ENCODE measurements around the gene PDCD11. TPM values are rescaled to one million over a fixed set of nuclear protein-coding genes. Genes with fewer than 3 reads are reported as not detected.

Gene PDCD11
- total RNA-seq, 1 experiment from 2014 or later, result 33.0 TPM

DNA sequence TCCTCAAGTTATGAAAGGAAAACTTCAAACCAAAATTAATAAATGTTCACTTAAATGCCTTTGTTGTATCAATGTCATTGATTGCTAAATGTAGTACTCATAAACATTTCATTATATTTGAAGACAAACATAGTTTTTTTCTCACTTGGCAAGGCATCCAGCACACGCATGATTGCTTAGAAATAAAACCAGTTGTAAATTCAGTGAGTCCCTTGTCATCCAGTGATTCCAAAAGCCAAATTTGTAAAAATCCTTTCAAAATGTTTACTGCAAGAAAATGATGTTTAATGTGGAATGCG is 90.9 kb downstream of the PDCD11 start:
- H3K27me3 Mint-ChIP-seq (ENCODE audit: unreplicated experiment), result peaks cover 28% of the 10 kb centered on the region
- CTCF ChIA-PET, result no interaction called here
- TF ChIP-seq, protein P1, sequence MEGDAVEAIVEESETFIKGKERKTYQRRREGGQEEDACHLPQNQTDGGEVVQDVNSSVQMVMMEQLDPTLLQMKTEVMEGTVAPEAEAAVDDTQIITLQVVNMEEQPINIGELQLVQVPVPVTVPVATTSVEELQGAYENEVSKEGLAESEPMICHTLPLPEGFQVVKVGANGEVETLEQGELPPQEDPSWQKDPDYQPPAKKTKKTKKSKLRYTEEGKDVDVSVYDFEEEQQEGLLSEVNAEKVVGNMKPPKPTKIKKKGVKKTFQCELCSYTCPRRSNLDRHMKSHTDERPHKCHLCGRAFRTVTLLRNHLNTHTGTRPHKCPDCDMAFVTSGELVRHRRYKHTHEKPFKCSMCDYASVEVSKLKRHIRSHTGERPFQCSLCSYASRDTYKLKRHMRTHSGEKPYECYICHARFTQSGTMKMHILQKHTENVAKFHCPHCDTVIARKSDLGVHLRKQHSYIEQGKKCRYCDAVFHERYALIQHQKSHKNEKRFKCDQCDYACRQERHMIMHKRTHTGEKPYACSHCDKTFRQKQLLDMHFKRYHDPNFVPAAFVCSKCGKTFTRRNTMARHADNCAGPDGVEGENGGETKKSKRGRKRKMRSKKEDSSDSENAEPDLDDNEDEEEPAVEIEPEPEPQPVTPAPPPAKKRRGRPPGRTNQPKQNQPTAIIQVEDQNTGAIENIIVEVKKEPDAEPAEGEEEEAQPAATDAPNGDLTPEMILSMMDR (IDR thresholded peaks at IDR 0.05; ENCODE audit: unreplicated experiment), result no peak

DNA sequence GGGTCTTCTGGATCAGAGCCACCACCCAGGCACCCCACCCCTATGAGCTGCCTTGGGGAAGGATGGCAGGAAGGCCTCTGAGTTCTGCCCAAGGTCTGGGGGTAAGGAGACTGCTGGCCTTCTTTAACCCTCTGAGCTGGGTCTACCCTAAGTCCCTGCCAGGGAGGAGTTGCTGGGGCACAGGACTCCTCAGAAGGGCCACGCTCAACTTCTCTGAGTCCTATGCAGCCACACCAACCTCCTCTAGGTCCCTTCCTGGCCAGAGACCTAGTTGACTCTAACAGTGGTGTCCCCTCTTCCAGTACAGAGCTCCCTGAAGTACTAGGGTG is 94.5 kb downstream of the PDCD11 start:
- CTCF ChIA-PET, result no interaction called here

More for the DNA sequence above, 90.9 kb downstream of the PDCD11 start:
- no peaks in the 10 kb centered on the region for H3K9me3 Mint-ChIP-seq (ENCODE audit: low read depth, unreplicated experiment)
- H3K36me3 Mint-ChIP-seq (ENCODE audit: insufficient read depth, unreplicated experiment), result no peaks in the 10 kb centered on the region
- no peak overlapping the region for H3K27ac Mint-ChIP-seq (ENCODE audit: unreplicated experiment)
- H3K4me1 Mint-ChIP-seq (ENCODE audit: low read depth, unreplicated experiment), result peaks cover 13% of the 10 kb centered on the region
- H3K4me3 Mint-ChIP-seq (ENCODE audit: low read depth, unreplicated experiment), result no peak overlapping the region
- BruUV-seq (replicated peaks), result no TSS peak
- intact Hi-C loops (cut with micrococcal nuclease; ENCODE audit: unreplicated experiment), result loop anchor here (10.0 kb wide), 1 partner anchor 107 kb away; no protein-coding TSS in a partner anchor
- DNase-seq, result no peak

DNA sequence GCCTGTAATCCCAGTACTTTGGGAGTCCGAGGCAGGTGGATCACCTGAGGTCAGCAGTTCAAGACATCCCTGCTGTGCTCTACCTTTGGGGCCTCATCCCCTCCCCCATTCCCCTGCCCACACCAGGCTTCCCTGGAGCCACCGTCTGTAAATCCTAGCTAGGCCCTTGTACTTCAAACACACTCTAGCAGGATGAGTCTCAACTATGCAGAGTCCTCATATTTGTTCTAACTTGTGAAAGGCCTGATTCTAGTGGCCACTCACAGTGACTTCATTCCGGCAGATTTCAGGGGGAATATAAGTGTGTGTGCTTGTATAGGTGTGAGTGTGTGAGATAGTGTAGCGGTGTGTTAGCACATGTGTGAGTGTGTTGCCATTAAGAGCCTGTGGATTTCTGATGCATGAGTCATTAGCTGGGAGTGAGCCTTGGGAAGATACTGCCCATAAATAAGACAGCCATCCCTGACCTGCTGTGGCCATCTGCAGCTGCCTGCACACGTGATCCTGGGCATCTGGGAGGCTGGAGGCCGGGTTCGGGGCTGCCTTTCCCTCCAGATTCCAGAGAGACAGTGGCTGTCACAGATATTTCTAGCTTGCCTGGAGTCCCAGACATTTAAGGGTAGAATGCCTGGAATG is 95.4 kb downstream of the PDCD11 start:
- Mint-ChIP-seq H3K36me3 (ENCODE audit: insufficient read depth, unreplicated experiment) (no peaks in the 10 kb centered on the region), H3K27ac (ENCODE audit: unreplicated experiment) (no peak overlapping the region), H3K4me1 (ENCODE audit: low read depth, unreplicated experiment) (peaks cover 22% of the 10 kb centered on the region), H3K9me3 (ENCODE audit: low read depth, unreplicated experiment) (no peaks in the 10 kb centered on the region), H3K4me3 (ENCODE audit: low read depth, unreplicated experiment) (no peak overlapping the region), H3K27me3 (ENCODE audit: unreplicated experiment) (peaks cover 48% of the 10 kb centered on the region)
- CTCF ChIA-PET, result no interaction called here
- no TSS peak for BruUV-seq (replicated peaks)
- no peak for DNase-seq
- TF ChIP-seq, protein P1 (IDR thresholded peaks at IDR 0.05; ENCODE audit: unreplicated experiment), result no peak
- intact Hi-C loops (cut with micrococcal nuclease; ENCODE audit: unreplicated experiment), result no loop called here

More for the DNA sequence above, 94.5 kb downstream of the PDCD11 start:
- intact Hi-C loops (cut with micrococcal nuclease; ENCODE audit: unreplicated experiment), result no loop called here
- peaks cover 22% of the 10 kb centered on the region for H3K4me1 Mint-ChIP-seq (ENCODE audit: low read depth, unreplicated experiment)
- BruUV-seq (replicated peaks), result no TSS peak
- DNase-seq, result no peak
- no peaks in the 10 kb centered on the region for H3K9me3 Mint-ChIP-seq (ENCODE audit: low read depth, unreplicated experiment)
- TF ChIP-seq, protein P1 (IDR thresholded peaks at IDR 0.05; ENCODE audit: unreplicated experiment), result no peak
- no peak overlapping the region for H3K4me3 Mint-ChIP-seq (ENCODE audit: low read depth, unreplicated experiment)
- H3K27ac Mint-ChIP-seq (ENCODE audit: unreplicated experiment), result no peak overlapping the region
- H3K36me3 Mint-ChIP-seq (ENCODE audit: insufficient read depth, unreplicated experiment), result no peaks in the 10 kb centered on the region
- H3K27me3 Mint-ChIP-seq (ENCODE audit: unreplicated experiment), result peaks cover 43% of the 10 kb centered on the region

DNA sequence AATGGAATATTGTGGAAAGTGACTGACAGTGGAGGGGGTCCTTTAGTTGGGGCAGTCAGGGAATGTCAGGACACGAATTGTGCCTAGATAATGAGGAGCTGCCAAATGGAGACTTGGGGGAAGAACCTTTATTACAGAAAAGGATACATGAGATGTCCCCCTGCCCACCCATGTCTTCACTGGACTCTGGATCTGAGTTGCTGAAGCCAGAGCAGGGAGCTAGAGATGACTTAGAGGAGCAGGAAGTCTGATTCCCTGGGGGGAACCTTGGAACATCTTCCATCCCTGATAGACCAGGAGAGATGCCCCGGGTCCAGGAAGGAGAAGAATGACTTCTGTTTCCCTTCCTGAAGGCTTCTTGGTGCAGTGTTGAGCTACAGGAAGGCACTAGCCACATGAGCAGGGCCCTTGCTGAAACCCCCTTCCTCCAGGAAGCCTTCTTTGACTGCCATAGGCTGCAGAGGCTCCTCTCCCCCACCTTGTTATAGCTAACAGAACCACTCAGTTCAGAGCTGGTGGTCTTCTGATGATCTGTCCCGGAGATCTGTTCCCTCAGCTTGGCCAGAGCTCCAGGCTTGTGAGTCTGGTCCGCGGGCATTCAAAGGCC is 96.3 kb downstream of the PDCD11 start:
- DNase-seq, result no peak
- intact Hi-C loops (cut with micrococcal nuclease; ENCODE audit: unreplicated experiment), result no loop called here
- Mint-ChIP-seq H3K4me1 (ENCODE audit: low read depth, unreplicated experiment) (peaks cover 22% of the 10 kb centered on the region), H3K27me3 (ENCODE audit: unreplicated experiment) (peaks cover 58% of the 10 kb centered on the region), H3K9me3 (ENCODE audit: low read depth, unreplicated experiment) (no peaks in the 10 kb centered on the region), H3K27ac (ENCODE audit: unreplicated experiment) (no peak overlapping the region), H3K36me3 (ENCODE audit: insufficient read depth, unreplicated experiment) (no peaks in the 10 kb centered on the region), H3K4me3 (ENCODE audit: low read depth, unreplicated experiment) (no peak overlapping the region)
- CTCF ChIA-PET, result no interaction called here
- BruUV-seq (replicated peaks), result no TSS peak
- TF ChIP-seq, protein P1 (IDR thresholded peaks at IDR 0.05; ENCODE audit: unreplicated experiment), result no peak
